ENCODE measurements around the gene KL. TPM values are rescaled to one million over a fixed set of nuclear protein-coding genes. Genes with fewer than 3 reads are reported as not detected.

KL gene
- total RNA-seq, 1 donor from 2014 or later, result 4.4 TPM

- no peak for DNase-seq (ENCODE audit: low spot score)
These were observed 63.7 kb downstream of the KL start for GRCh38 chr13:33079960-33080359.

- no peak for DNase-seq (ENCODE audit: low spot score)
These were observed 64.9 kb downstream of the KL start for GRCh38 chr13:33080972-33081590.

- DNase-seq (ENCODE audit: low spot score), result no peak
These were observed 65.4 kb downstream of the KL start for GRCh38 chr13:33081666-33082065.

- no peak for DNase-seq (ENCODE audit: low spot score)
These were observed 66.8 kb downstream of the KL start for GRCh38 chr13:33083054-33083453.

GRCh38 chr13:33087091-33087490 is 70.9 kb downstream of the KL start:
- no peak for DNase-seq (ENCODE audit: low spot score)

GRCh38 chr13:33087790-33088189 is 71.6 kb downstream of the KL start:
- DNase-seq (ENCODE audit: low spot score), result no peak

GRCh38 chr13:33089311-33089710 is 73.1 kb downstream of the KL start:
- DNase-seq (ENCODE audit: low spot score), result no peak

- no peak for DNase-seq (ENCODE audit: low spot score)
These were observed 74.7 kb downstream of the KL start for GRCh38 chr13:33090755-33091414.

- DNase-seq (ENCODE audit: low spot score), result no peak
These were observed 75.2 kb downstream of the KL start for GRCh38 chr13:33091415-33091774.

GRCh38 chr13:33092073-33092987 is 76.1 kb downstream of the KL start:
- no peak for DNase-seq (ENCODE audit: low spot score)

GRCh38 chr13:33096886-33097605 is 80.8 kb downstream of the KL start:
- DNase-seq (ENCODE audit: low spot score), result no peak

- DNase-seq (ENCODE audit: low spot score), result no peak
These were observed 83.6 kb downstream of the KL start for GRCh38 chr13:33099860-33100259.

- DNase-seq (ENCODE audit: low spot score), result no peak
These were observed 84.7 kb downstream of the KL start for GRCh38 chr13:33100886-33101285.

GRCh38 chr13:33101835-33102234 is 85.6 kb downstream of the KL start:
- DNase-seq (ENCODE audit: low spot score), result no peak

GRCh38 chr13:33103457-33103856 is 87.2 kb downstream of the KL start:
- no peak for DNase-seq (ENCODE audit: low spot score)

GRCh38 chr13:33105387-33106005 is 89.3 kb downstream of the KL start:
- DNase-seq (ENCODE audit: low spot score), result no peak

GRCh38 chr13:33106656-33107360 is 90.6 kb downstream of the KL start:
- DNase-seq (ENCODE audit: low spot score), result no peak

- DNase-seq (ENCODE audit: low spot score), result no peak
These were observed 91.1 kb downstream of the KL start for GRCh38 chr13:33107361-33107760.

GRCh38 chr13:33108620-33109019 is 92.4 kb downstream of the KL start:
- DNase-seq (ENCODE audit: low spot score), result no peak

GRCh38 chr13:33109271-33109697 is 93.1 kb downstream of the KL start:
- no peak for DNase-seq (ENCODE audit: low spot score)

All from mesenteric fat pad (tissue), 1 donor.